DMS53 (cell line): ENCODE measurements around the gene AKR1C2.
"Not testable (repeated sequence)": the region's sequence is repeated elsewhere in the genome, so short reads cannot be mapped to it uniquely, and the experiment has no call there.

Source experiments
- DNase-seq: peaks from one replicate; lab custom pipeline; 2025; lab: John Stamatoyannopoulos, UW

Gene AKR1C2

DNA sequence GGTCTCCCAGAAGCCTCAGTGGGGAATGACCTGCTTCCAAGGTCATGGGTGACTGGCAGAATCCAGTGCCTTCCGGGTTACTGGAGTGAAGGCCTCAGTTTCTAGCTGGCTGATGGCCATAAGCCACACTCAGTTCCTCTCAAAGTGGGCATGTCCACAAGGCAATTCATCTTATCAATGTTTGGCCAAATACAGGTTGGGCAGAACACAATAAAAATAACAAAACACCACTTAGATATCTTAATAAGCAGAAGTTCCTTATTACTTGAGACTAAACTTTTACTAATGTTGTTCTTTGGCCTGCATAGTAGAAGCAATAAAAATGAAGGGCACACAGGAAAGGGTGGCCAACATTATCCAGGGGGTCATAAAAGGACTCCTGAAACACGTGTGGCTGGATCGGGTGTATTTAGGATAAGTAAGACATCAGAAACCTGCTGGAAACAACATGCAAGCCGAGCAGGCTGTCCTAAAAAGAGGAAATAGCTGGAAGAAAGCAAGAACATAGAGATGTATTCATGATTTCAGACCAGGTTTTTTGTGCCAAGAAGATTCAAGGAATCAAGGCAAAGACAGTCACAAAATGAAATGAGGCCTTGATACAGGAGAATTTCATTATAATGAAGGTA is 19.6 kb upstream of the AKR1C2 start:
- no peak for DNase-seq

DNA sequence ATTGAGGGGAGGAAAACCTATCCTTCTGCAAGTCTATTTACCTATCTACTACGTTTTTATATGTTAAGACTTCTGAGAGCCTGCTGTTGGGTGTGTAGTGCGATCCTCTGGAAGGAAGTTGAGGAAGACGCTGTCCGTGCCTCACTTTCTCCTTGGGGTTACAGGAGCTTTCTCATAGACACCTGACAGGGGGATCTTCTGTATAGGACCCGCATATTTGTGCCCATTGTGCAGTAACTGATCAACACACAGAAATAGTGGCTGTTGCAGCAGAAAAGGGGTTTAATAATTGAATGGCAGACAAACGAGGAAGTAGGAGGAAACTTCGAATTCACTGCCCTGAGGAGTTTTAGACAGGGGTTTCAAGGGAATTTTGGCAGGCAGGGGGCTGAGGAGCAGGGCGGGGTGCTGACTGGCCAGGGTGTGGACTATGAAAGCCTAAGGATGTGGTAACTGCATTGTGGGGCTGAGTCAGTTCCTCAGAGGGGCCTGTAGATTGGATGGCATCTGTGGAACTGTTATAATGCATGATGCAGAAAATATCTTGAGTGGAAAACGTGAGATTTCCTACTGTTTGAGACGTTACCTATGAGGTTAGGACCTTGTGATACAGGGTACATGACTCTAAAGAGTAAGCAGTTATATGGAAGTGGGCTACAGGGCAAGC is 18.1 kb upstream of the AKR1C2 start:
- DNase-seq, result not testable (repeated sequence)

DNA sequence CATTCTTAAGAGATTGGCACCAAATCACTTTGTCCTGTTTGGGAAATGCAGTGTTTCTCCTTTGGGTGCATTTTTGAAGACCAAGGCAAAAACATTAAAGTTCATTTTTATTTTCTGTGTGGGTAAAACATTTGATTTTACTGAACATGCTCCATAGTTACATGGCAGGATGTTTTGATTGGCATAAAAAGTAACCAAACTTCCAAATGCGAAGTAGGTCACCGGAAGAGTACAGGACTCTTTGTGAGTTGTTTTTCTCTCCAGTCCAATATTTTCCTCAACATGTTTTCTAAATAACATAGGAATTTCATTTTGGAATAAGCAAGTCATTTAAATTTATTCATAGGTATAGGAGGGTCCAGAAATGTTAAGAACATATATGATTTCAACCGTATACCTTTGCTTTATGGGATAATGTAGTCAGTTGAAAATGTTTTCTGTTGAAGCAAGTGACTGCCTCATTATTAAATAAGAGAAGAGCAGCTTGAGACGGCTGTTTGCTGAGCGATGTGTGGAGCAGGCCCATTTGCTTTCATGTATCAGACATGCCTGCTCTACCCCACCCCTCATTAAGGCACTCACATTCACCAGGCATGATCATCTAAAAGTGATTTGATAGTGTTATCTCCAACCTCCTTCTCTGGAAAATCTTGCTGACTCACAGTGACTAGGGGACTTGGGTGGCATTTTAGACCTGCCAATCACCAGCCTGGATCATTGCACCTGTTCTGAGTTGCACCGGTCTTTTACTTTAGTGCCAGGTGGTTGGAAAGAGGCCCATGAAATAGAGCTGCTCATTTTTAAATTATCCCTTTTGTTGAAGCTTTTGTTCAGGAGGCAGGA is 16.3 kb upstream of the AKR1C2 start:
- DNase-seq, result peak; percentile 82

DNA sequence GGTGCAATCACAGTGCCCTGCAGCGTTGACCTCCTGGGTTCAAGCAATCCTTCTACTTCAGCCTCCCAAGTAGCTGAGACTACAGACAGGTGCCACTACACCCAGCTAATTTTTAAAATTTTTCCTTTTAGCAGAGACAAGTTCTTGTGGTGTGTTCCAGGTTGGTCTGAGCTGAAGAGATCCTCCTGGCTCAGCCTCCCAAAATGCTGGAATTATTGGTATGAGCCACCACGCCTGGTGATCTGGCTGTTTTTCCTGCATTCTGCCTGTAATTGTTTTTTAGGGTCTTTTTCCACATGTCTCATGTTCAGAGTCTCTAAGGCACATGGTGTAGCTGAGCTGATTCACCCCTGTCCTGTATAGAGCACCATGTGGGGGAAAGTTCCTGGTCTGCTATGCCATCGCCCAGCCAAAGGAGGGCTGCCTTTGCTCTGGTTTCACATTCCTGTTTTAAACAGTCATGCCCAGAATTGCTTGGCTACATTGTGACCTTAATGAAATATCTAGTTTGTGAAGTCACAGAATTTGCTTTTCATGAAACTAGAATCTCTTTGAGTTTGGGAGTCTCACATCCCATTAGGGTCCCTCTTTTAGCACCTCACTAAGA is 15.1 kb upstream of the AKR1C2 start:
- peak; percentile 18 for DNase-seq

DNA sequence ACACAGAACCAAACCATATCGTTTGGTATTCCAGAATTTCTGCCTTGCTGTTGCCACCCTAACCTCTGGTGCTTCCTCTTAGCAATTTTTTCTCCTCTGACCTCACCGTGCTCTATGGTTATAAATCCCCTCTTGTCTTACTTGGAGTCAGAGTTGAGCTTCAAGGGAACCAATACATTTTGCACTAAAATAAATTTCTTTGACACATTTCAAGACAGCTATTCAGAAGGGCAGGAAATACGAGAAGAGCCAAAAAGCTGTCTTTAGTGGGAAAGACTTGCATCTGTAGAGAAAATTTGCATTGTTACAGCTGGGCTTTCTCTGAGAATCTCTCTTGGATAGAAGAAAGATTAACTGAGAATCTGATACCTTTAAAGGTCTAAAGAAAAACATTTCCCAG is 14.5 kb upstream of the AKR1C2 start:
- DNase-seq, result no peak

DNA sequence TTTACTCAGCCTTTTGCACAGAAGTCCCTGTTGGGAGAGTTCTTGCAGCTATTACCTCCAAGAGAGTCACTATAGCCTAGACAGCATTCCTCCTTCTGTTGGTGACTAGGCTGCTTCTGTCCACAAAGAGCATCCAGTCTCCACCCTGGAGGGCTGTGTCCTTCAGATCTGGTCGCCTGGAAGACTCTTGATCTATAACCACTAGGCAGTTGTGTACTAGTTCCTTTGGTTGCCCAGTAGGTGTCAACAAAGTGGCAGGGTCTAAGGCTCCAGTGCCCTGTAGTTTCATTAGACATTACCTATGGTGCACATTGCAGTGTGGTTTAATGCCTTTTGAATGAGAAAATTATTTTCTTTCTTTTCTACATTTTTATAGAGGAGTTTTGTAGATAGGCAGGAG is 11.3 kb upstream of the AKR1C2 start:
- peak; percentile 64 for DNase-seq

DNA sequence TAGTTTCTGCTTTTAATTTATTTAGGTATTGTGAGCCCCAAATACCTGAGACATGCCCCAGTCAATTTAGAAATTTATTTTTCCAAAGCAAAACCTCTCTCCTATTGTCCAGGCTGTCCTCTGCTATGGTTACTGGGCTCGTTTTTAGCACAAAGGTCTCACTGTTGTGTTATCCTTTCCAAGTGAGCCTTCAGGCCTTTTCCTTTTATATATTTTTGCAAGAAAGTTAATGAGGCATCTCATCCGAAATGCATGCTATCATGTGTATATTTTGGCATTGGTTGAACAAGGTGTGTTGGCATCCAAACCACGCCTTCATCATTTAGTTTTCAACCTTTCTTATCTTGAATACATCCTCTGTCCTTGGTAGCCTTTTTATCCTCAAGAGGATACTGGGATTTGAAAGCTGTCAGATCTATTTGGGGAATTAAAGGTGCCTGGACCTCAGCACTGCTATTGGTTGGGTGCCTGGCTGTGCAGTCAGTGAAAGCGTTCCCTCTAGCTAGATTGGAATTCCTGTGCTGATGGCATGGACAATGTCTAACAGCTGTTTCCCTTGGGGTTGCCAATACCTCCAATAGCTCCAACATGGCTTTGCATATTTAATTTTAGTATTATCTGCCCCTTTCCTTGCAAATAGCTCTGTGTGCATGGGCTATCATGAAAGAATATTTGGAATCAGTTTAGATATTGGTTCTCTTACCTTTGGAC is 10.7 kb upstream of the AKR1C2 start:
- not testable (repeated sequence) for DNase-seq

DNA sequence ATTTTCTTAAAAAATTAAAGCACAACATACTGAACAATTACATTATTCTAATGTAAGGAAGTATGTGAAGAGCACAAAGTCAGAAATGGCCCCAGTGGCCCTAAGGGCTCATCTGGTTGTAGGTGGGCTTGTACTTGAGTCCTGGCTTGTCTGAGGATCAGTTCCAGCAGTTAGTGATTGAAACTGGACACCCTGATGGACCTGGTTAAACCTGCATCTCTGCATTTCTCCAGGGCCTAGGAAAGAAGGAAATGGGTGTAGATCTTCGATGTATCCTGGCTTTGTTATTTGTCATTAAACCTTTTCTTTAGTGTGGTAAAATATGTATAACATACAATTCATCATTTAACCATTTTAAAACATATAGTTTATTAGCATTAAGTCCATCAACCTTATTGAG is 9.7 kb upstream of the AKR1C2 start:
- peak; percentile 35 for DNase-seq

DNA sequence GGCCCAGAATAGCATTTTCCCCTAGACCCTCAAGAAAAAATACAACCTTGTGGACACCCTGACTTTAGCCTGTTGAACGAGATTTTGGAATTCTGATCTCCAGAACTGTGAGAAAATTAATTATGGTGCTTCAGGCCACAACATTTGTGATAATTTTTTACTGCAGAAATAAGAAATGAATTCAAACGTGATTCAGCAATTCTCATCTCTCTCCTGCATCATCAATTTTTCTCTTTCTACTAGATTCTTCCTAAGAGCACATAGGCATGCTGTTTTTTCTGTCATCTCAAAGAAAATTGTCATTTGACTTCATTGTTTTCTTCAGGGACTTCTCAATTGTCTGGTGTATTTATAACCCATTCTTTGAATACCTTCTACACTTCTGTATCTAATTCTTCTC is 8.9 kb upstream of the AKR1C2 start:
- no peak for DNase-seq

DNA sequence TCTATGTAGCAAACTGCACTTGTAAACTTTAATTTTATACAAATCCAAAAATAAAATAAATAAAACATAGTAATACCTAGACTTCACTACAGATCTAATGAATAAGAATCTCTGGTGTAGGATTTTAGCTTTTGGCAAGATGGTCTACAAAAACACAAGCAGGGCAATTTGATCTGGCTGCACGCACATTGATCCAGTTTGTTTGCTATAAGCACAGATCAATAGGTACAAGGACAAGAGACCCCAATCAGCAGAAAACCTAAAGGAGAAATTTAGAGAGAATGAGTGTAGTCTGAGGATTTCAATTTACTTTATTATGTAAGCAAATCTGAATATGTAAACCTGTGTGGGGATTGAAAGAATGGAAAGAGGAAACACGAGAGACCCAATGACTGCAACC is 7.7 kb upstream of the AKR1C2 start:
- not testable (repeated sequence) for DNase-seq

DNA sequence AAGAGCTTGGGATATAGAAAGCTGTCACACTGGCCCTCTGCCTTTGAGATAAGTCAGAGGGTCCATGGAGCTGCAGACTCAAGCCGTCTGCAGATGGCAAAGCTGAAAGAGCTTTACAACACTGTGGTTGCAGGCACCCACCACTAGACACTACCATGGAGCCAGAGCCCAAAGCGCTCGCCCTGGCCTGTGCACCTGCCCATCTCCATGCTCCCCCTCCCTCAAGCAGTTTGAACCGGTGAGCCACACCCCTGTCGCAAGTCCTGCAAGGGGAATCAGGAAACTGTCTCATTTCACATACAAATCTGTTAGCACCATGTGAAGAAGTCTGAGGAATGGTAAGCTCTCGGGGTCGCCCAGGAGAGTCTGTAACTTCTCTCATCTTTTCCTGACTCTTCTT is 6.4 kb upstream of the AKR1C2 start:
- not testable (repeated sequence) for DNase-seq

DNA sequence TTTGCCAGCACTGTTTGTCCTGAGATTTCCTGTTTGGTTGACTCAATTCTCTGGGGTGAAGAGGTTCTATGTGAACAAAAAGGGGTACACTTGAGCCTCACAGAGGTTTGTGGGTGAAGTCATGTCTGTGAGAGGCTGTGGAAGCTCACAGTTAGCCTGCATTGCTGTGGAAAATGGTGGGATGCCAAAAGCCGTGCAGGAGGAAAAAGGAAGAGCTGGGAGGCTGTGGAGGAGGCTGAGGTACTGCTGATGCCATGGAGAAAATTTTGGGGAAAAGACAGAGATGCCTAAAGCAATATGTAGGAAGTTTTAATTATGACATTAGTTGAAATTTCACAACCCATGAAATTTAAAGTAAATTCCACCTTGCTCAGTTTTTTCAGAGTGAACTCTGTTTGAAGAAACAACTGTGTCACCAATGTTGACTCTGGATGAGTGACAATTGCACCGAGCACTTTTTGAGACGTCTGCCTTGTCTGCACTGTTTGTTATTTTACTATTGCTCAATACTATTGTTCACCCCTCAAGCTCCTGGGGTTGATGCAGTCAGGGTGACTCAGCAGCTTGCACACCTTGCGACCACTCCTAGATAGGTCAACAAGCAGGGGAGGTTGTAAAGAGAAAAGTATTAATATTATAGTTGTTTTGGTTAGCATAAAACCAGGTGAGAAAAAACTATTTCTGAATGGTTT is 5.3 kb upstream of the AKR1C2 start:
- peak; percentile 58 for DNase-seq

DNA sequence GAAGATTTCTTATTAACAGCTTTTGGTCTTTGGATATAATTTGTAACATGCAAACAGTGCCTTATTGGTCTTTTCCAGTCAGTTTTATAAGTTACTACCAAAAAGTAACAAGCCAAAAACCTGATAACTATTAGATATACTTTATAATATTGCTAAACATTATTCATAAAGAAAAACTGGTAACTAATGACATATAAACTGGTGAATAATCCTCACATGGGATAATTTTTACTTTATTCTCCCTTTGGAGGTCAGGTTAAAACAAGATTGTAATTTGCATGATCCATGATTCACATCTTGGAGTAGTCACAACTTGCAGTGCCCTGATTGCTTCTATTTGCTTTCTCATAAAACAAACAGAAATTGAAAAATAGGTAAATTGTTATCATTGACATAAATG is 844 bp upstream of the AKR1C2 start:
- not testable (repeated sequence) for DNase-seq

DNA sequence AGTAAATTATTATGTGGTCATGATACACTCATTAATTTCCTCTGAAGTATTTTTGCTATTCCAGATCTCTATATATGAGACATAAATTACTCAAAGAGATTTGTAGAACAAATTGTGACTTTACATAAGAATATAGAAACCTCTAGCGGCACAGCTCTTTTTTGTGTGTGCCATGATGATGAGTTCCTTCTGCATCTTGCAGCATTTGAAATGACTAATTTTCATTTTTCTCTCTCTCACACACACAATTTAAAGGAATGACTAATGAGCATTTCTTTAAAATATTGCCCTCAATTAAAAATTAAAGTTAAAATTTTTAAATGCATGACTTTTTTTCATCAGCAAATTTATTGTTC is 351 bp upstream of the AKR1C2 start:
- not testable (repeated sequence) for DNase-seq

DNA sequence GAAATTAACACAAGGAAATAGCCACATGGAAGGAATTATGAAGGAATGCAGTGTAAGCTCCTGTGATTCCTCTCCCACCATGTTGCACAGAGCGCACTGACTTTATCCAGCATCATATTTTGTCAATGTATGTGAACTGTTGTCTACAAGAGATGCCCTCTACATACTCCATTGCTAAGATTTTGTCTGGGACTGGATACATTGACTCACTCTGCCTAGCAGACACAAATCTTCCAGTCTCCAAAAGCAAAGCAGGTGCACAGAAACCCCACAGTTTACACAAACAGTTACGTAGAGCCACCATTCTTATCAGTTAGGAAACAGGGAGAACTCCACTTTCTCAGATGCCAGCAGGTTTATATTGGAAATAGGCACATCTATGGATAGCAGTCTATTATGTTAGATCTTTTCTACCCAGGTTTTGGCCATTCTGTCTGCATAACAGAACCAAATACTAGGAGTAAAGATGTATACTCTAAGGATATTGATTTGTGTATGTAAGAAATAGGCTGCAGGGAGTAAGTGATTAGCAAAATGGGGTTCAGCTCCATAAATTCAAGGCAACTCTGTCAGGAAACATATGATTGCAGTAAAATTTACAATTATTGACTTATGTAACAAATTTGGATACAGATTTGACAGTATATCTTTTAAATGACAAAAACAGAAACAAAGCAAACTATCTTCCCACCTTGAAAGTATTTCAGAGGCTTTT is 1.5 kb downstream of the AKR1C2 start:
- no peak for DNase-seq

DNA sequence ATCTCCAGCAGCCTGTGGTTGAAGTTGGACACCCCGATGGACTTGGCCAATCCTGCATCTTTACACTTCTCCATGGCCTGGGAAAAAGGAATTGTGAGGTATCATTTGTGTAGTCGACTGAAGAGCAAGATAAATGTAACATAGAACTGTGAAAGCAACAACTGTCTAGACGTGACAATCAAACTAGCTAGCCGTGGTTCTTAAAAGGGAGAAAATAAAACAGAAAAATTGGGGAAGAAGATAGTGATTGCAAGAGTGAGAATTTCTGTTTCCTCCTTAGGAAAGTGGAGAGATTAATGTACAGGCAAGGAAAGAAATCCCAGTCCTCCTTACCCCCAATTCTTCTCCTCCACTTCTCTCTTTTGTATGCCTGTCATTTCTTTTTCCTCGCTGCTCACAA is 5.0 kb downstream of the AKR1C2 start:
- no peak for DNase-seq

DNA sequence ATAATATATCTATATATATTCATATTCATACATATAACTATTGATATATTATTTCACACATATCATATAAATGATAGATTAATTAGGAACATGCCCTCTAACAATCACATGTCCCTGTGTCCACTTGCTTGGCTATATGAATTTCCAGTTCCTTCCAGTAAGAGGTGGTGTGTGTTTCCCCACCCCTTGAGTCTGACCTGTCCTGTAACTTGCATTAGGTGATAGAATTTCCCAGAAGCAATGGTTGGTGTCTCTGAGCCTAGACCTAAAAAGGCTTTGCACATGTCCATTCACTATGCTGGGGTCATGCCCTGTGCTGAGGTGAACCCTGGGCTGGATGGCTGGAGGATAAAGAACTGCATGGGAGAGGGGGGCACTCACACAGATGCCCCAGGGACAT is 9.4 kb downstream of the AKR1C2 start:
- not testable (repeated sequence) for DNase-seq

DNA sequence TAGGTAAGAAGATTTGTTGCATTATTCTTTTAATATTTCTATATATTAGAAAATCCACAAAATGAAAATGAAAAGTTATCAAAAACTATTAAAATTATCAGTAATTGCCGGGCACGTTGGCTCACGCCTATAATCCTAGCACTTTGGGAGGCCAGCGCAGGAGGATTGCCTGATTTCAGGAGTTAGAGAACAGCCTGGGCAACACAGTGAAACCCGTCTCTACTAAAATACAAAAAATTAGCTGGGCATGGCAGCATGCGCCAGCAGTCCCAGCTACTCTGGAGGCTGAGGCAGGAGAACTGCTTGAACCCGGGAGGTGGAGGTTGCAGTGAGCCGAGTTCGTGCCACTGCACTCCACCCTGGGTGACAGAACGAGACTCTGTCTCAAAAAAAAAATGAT is 11.1 kb downstream of the AKR1C2 start:
- DNase-seq, result not testable (repeated sequence)

DNA sequence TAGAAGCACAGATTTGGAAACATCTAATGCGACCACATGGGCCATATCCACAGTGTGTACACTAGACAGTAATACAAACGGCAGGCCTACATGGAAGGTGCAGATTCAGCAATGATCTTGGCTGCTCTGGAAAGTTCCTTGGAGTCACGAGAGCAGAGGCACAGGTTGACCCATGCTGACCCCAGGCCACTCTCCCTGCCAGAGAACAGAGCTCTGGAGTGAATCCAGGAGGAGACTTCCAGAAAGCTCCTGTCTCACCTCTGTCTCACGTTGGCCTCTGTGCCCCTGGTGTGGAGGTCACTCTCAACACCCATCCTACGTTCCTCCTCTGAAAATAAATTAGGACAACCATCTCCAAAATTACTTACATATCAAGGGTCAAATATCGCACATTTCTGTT is 12.2 kb downstream of the AKR1C2 start:
- not testable (repeated sequence) for DNase-seq

DNA sequence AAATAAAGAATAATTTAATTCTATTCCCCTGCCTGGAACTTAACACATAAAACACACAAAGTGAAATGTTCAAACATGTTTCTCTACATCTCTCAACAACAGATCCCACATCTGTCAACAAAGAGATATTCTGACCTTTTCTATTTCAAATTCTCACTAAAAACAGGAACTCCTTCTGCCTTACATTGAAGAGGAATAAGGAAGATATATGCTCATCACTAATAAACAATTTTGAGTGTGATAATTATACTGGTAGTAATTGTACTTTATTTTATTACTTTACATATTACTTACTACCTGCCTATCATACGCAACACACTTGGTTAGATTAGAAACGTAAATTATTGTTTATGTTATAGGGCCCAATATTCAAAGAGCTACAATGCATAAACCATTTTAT is 13.4 kb downstream of the AKR1C2 start:
- DNase-seq, result no peak
